HepG2 (cell line): ENCODE measurements around the gene RETREG2. TPM values are rescaled to one million over a fixed set of nuclear protein-coding genes. Genes with fewer than 3 reads are reported as not detected.

Experiments
- ARID2 ChIP-seq: sonication (generic); formaldehyde crosslinking; IDR thresholded peaks from 2 replicates; pipeline ENCODE4 v1.8.1; 2022; ENCODE audit warnings: mild to moderate bottlenecking, missing genetic modification reagents, borderline replicate concordance
- CBX2 ChIP-seq, 2 experiments: fragments of 200-600 bp in 1 of 2; sonication (generic); formaldehyde crosslinking in 1 of 2; IDR thresholded peaks; 2 replicates each; pipeline versions ENCODE4 v1.7.0 to v1.8.1; 2018 to 2022; ENCODE audit warnings: low read depth in 2 of 2, low read length in 1 of 2, mild to moderate bottlenecking in 1 of 2, missing genetic modification reagents in 1 of 2
- DNMT3B ChIP-seq: conservative IDR thresholded peaks from 2 replicates; pipeline ENCODE4 v1.6.1; 2016; ENCODE audit warnings: missing biosample characterization, control low read depth
- EEA1 ChIP-seq: sonication (generic); formaldehyde crosslinking; IDR thresholded peaks from 2 replicates; pipeline ENCODE4 v1.5.1; 2020; ENCODE audit warnings: mild to moderate bottlenecking, missing genetic modification reagents, borderline replicate concordance
- GFI1 ChIP-seq: sonication (generic); formaldehyde crosslinking; IDR thresholded peaks from 2 replicates; pipeline ENCODE4 v1.5.0; 2020; ENCODE audit warnings: missing genetic modification reagents, mild to moderate bottlenecking, borderline replicate concordance
- GPBP1L1 ChIP-seq: sonication (generic); formaldehyde crosslinking; IDR thresholded peaks from 2 replicates; pipeline ENCODE4 v1.5.0; 2020; ENCODE audit warnings: mild to moderate bottlenecking, missing genetic modification reagents
- GTF2F1 ChIP-seq: fragments of 150-350 bp; IDR thresholded peaks from 2 replicates; pipeline ENCODE4 v1.6.1; 2014; ENCODE audit warnings: low read length
- KLF6 ChIP-seq: IDR thresholded peaks from 2 replicates; pipeline ENCODE4 v1.8.0; 2016; ENCODE audit warnings: missing biosample characterization, missing genetic modification reagents
- MIER2 ChIP-seq: IDR thresholded peaks from 2 replicates; pipeline ENCODE4 v1.6.1; 2016; ENCODE audit warnings: missing biosample characterization, missing genetic modification reagents
- NFIC ChIP-seq: IDR thresholded peaks from 2 replicates; pipeline ENCODE4 v1.6.1; 2012; ENCODE audit warnings: mild to moderate bottlenecking, low read length, inconsistent platforms
- RAD51 ChIP-seq: fragments of 450-650 bp; IDR thresholded peaks from 2 replicates; pipeline ENCODE4 v1.6.1; 2016; ENCODE audit warnings: borderline replicate concordance
- THAP11 ChIP-seq: IDR thresholded peaks from 2 replicates; pipeline ENCODE4 v1.6.1; 2016; ENCODE audit warnings: missing biosample characterization, missing genetic modification reagents
- ZBTB20 ChIP-seq: sonication (generic); formaldehyde crosslinking; IDR thresholded peaks from 2 replicates; pipeline ENCODE4 v1.8.1; 2023; ENCODE audit warnings: missing genetic modification reagents, low read depth, mild to moderate bottlenecking, borderline replicate concordance
- ZBTB42 ChIP-seq: sonication (generic); formaldehyde crosslinking; IDR thresholded peaks from 2 replicates; pipeline ENCODE4 v1.5.0; 2020; ENCODE audit warnings: mild to moderate bottlenecking, missing genetic modification reagents
- ZFP36L2 ChIP-seq: sonication (generic); formaldehyde crosslinking; IDR thresholded peaks from 2 replicates; pipeline ENCODE4 v1.4.0; 2020; ENCODE audit warnings: missing genetic modification reagents
- ZFP41 ChIP-seq: sonication (generic); formaldehyde crosslinking; IDR thresholded peaks from 2 replicates; pipeline ENCODE4 v1.4.0; 2020; ENCODE audit warnings: mild to moderate bottlenecking, missing genetic modification reagents, borderline replicate concordance
- ZNF180 ChIP-seq: sonication (generic); formaldehyde crosslinking; IDR thresholded peaks from 2 replicates; pipeline ENCODE4 v1.4.0; 2020; ENCODE audit warnings: low read depth, missing genetic modification reagents, borderline replicate concordance
- ZNF275 ChIP-seq: sonication (generic); formaldehyde crosslinking; IDR thresholded peaks from 2 replicates; pipeline ENCODE4 v1.8.0; 2022; ENCODE audit warnings: missing genetic modification reagents, mild to moderate bottlenecking, inconsistent platforms, borderline replicate concordance
- ZNF292 ChIP-seq: sonication (generic); formaldehyde crosslinking; IDR thresholded peaks from 2 replicates; pipeline ENCODE4 v1.8.1; 2022; ENCODE audit warnings: mild to moderate bottlenecking, low read depth, missing genetic modification reagents, borderline replicate concordance
- ZNF431 ChIP-seq: sonication (generic); formaldehyde crosslinking; IDR thresholded peaks from 2 replicates; pipeline ENCODE4 v1.9.0; 2022; ENCODE audit warnings: missing genetic modification reagents, low read depth, mild to moderate bottlenecking, borderline replicate concordance
- ZNF629 ChIP-seq: sonication (generic); formaldehyde crosslinking; conservative IDR thresholded peaks from 2 replicates; pipeline ENCODE4 v1.5.0; 2020; ENCODE audit warnings: missing genetic modification reagents
- ZNF674 ChIP-seq: sonication (generic); formaldehyde crosslinking; IDR thresholded peaks from 2 replicates; pipeline ENCODE4 v1.5.0; 2020; ENCODE audit warnings: low read depth, mild to moderate bottlenecking, missing genetic modification reagents
- ZNF747 ChIP-seq: sonication (generic); formaldehyde crosslinking; IDR thresholded peaks from 2 replicates; pipeline ENCODE4 v1.8.1; 2023; ENCODE audit warnings: missing genetic modification reagents, mild to moderate bottlenecking, borderline replicate concordance
- ZNF790 ChIP-seq: sonication (generic); formaldehyde crosslinking; IDR thresholded peaks from 2 replicates; pipeline ENCODE4 v1.8.0; 2022; ENCODE audit warnings: missing genetic modification reagents, mild to moderate bottlenecking, borderline replicate concordance
- ZNF816 ChIP-seq: sonication (generic); formaldehyde crosslinking; IDR thresholded peaks from 2 replicates; pipeline ENCODE4 v1.8.0; 2022; ENCODE audit warnings: missing genetic modification reagents, mild to moderate bottlenecking, borderline replicate concordance
- polyA plus RNA-seq, 8 experiments: library from polyadenylated mRNA; depleted of rRNA in 3 of 8; stranded (reverse) in 7 of 8; unstranded in 1 of 8; fragments of >200 nt; fragmentation: Illumina TruSeq in 4 of 8; extraction: Trizol in 4 of 8; gene quantifications; 2 replicates each; pipeline versions ENCODE4 v1.2.1 to v1.2.3, GENCODE V29; 2011 to 2016; ENCODE audit warnings: low read depth in 4 of 8, missing spikeins in 1 of 8, mixed read lengths in 1 of 8; ENCODE audit not compliant: insufficient read depth in 1 of 8
- total RNA-seq, 5 experiments: library from RNA; depleted of rRNA; stranded (reverse); fragments of >200 nt; fragmentation: Illumina TruSeq; extraction: Trizol; gene quantifications; 2 replicates each; pipeline ENCODE4 v1.2.3, GENCODE V29; 2016; ENCODE audit warnings: low read depth in 1 of 5
- TF ChIP-seq, protein P1 (sequence below): sonication (generic); formaldehyde crosslinking; conservative IDR thresholded peaks from 2 replicates; pipeline ENCODE4 v1.4.0; 2020; ENCODE audit warnings: missing genetic modification reagents

RETREG2 gene
- total and polyA plus RNA-seq, 2 of the 13 experiments (the other 11 are each of a cell fraction or from before 2014, with no cell fraction given) = 86.0 to 134 TPM

DNA sequence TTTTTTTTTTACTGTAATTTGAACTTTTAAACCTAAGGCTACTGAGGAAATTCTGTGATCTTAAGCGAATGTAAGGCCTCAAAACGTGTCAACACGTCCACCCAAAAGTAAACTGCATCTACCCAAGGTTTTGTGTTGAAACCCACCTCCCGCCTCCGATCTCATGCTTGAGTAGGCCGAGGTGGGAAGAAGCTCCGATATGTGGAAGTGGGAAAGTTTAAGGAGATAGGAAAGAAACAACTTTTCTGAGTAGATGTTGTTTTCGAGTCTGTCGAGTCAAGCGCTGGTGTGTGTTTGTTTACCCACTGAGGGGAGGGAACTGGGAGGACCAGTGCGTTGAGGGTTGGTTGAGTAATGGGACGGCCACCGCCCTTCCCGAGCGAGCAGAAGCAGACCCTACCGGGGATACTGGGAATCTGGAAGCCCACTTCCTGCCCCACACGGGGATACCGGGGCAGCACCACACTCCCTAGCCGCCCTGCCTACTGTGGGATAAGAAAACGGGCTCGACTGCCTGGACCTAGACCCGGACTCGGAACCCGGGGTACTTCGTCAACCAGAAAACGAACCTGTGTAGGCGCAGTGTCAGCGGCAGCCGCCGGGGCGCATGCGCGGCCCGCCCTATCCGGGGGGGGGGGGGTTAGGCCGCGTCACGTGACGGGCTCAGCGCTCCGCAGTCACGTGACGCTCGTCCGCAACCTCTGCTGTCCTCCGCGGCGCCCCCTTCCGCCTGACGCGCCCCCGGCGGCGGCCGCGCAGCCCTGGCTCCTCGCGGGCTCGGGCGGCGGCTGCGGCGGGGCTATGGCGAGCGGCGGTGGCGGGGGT is at the start of gene RETREG2 (continued):
- TF ChIP-seq, protein P1, sequence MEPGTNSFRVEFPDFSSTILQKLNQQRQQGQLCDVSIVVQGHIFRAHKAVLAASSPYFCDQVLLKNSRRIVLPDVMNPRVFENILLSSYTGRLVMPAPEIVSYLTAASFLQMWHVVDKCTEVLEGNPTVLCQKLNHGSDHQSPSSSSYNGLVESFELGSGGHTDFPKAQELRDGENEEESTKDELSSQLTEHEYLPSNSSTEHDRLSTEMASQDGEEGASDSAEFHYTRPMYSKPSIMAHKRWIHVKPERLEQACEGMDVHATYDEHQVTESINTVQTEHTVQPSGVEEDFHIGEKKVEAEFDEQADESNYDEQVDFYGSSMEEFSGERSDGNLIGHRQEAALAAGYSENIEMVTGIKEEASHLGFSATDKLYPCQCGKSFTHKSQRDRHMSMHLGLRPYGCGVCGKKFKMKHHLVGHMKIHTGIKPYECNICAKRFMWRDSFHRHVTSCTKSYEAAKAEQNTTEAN (CRISPR knock-in tag) = 0 out of 2 replicates have a peak, but pooled peaks have one; percentile 20
- TF ChIP-seq ZNF790 (CRISPR knock-in tag) (peak; percentile 85; the same call in 1 of the 2 replicates), NFIC (peak; percentile 53; the same call in 1 of the 2 replicates), DNMT3B (no peak), ZNF816 (CRISPR knock-in tag) (no peak; the same call in 1 of the 2 replicates), KLF6 (CRISPR knock-in tag) (peak; percentile 74; the same call in 1 of the 2 replicates), ZNF747 (CRISPR knock-in tag) (peak; percentile 80), MIER2 (peak; percentile 40; the same call in 1 of the 2 replicates), ZBTB20 (CRISPR knock-in tag) (peak; percentile 72; the same call in 1 of the 2 replicates), GPBP1L1 (CRISPR knock-in tag) (no peak), THAP11 (CRISPR knock-in tag) (no peak), GTF2F1 (peak; percentile 96), ZNF275 (CRISPR knock-in tag) (peak; percentile 86; the same call in 1 of the 2 replicates), CBX2 (IDR thresholded peaks at IDR 0.05; ENCODE audit: low read depth, low read length) (no peak), CBX2 (CRISPR knock-in tag; IDR thresholded peaks at IDR 0.05; ENCODE audit: low read depth) (no peak), ZFP41 (CRISPR knock-in tag) (peak; percentile 26; the same call in 1 of the 2 replicates), ZNF674 (CRISPR knock-in tag) (peak; percentile 53; the same call in 1 of the 2 replicates), RAD51 (peak; percentile 99), ZFP36L2 (CRISPR knock-in tag) (no peak), ARID2 (CRISPR knock-in tag) (no peak; the same call in 1 of the 2 replicates), ZNF180 (CRISPR knock-in tag) (no peak), EEA1 (peak; percentile 59; the same call in 1 of the 2 replicates), GFI1 (peak; percentile 62), ZNF629 (no peak), ZBTB42 (CRISPR knock-in tag) (peak; percentile 70; the same call in 1 of the 2 replicates), ZNF292 (peak; percentile 38; the same call in 1 of the 2 replicates), ZNF431 (peak; percentile 37)
